Gastroesophageal sphincter (tissue), 3 donors: Measurements from ENCODE around the gene PPP1R16B.

Experiments used
- EP300 ChIP-seq: sonication (generic); formaldehyde crosslinking; IDR thresholded peaks from one replicate; pipeline ENCODE4 v1.6.1; 2017; ENCODE audit warnings: antibody characterized with exemption, mild to moderate bottlenecking
- POLR2A ChIP-seq, 2 donors: fragments of 450-650 bp; IDR thresholded peaks; one replicate each; pipeline ENCODE4 v1.6.1; 2017; ENCODE audit warnings: antibody characterized with exemption in 2 of 2, mild to moderate bottlenecking in 2 of 2, moderate library complexity in 1 of 2
- POLR2AphosphoS5 ChIP-seq: sonication (generic); formaldehyde crosslinking; IDR thresholded peaks from one replicate; pipeline ENCODE4 v1.6.1; 2017; ENCODE audit warnings: antibody characterized with exemption
- TF ChIP-seq, protein P1 (sequence below), 4 experiments: fragments of 200-600 bp in 2 of 4; fragments of 450-650 bp in 2 of 4; sonication (generic) in 1 of 4; IDR thresholded peaks; one replicate each; pipeline ENCODE4 v1.5.1; 2017 to 2019; ENCODE audit warnings: antibody characterized with exemption in 4 of 4, mild to moderate bottlenecking in 2 of 4, moderate library complexity in 2 of 4

GRCh38 chr20:38787870-38788269, 17.6 kb upstream of the PPP1R16B start:
- TF ChIP-seq, protein P1, sequence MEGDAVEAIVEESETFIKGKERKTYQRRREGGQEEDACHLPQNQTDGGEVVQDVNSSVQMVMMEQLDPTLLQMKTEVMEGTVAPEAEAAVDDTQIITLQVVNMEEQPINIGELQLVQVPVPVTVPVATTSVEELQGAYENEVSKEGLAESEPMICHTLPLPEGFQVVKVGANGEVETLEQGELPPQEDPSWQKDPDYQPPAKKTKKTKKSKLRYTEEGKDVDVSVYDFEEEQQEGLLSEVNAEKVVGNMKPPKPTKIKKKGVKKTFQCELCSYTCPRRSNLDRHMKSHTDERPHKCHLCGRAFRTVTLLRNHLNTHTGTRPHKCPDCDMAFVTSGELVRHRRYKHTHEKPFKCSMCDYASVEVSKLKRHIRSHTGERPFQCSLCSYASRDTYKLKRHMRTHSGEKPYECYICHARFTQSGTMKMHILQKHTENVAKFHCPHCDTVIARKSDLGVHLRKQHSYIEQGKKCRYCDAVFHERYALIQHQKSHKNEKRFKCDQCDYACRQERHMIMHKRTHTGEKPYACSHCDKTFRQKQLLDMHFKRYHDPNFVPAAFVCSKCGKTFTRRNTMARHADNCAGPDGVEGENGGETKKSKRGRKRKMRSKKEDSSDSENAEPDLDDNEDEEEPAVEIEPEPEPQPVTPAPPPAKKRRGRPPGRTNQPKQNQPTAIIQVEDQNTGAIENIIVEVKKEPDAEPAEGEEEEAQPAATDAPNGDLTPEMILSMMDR (IDR thresholded peaks at IDR 0.05): no peak
- no peak for TF ChIP-seq POLR2A (IDR thresholded peaks at IDR 0.05)
- TF ChIP-seq EP300: no peak
- TF ChIP-seq POLR2AphosphoS5: no peak
